ENCODE results near the gene CTDP1.
A peak's percentile ranks its signal among the peaks of the same experiment; 100 is the strongest.

Gene CTDP1

DNA sequence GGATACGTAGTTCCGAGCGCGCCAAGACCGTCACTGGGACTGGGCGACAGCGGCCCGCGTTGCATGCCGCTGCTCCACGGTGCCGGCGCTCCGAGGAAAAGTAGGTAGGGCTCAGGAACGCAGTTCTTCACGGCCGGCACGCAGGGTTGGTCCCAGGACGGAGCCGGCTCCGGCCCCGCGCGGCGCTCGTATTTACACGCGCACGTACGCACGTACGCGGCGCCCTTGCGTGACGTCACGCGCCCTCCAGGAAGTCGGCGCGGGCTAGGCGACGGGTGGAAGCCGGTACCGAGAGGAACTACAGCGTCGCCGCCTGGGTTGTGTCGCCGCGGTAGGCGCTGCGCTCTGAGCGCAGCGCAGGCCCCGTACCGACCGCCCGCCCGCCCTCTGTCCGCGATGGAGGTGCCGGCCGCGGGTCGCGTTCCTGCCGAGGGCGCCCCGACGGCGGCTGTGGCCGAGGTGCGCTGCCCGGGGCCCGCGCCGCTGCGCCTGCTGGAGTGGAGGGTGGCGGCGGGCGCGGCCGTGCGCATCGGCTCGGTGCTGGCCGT, at the start of gene CTDP1:
CTDP1 (plus strand) TSS at position 252 of the 548 bp plus-strand sequence; CDS start at position 397, 145 bp downstream.
- H3K4me3 Mint-ChIP-seq: peak within 1 kb of the TSS; percentile 99
- H3K27me3 Mint-ChIP-seq: no peaks in the 10 kb centered on the region
- DNase-seq (ENCODE audit: low spot score in 2 of 2) (peak in 1 of 2 donors; percentile 89), ATAC-seq (ENCODE audit: low read depth) (peak; percentile 66)
- H3K4me1 Mint-ChIP-seq: peaks cover 25% of the 10 kb centered on the region
- H3K36me3 Mint-ChIP-seq: peaks cover 6% of the 10 kb centered on the region
- no peaks in the 10 kb centered on the region for H3K9me3 Mint-ChIP-seq
- H3K27ac Mint-ChIP-seq: peak within 1 kb of the TSS; percentile 97

DNA sequence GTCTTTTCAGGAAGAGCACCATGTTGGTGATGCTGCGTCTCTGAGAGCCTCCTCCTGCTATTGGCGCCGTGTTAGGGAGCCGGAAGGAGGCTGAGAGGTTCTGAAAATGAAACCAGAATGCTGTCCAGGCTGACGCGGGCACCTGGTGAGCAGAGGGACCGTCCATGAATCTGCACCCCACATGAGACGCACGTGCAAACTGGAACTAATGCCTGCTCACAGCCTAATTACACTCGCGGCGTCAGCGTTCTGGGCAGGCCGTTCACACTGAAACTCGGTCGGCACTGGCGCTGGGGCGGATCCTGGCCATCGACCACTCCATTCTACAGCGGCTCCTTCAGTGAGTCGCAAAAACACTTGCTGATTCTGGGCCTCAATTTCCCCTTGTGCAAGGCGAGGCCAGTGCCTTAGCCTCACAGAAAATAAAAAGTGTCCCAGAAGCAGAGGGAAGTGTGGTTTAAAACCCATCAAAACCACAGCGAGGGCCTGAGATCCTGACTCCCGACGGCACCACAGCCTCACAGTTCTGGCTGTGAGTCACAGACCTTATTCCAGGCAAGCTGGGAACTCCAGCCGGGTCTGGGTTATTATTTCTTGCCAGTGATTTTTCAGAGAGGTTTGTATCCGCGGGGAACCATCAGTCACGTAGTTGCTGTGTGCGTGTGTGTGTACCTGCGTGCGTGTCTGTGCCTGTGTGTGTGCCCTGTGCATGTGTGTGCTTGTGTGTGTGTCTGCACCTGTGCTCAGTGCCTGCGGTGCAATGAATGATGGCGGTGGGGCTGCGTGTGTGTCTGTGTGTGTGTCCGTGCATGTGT, 49.1 kb upstream of the CTDP1 start:
- no peaks in the 10 kb centered on the region for H3K27me3 Mint-ChIP-seq
- DNase-seq (ENCODE audit: low spot score in 2 of 2) (no peak), ATAC-seq (ENCODE audit: low read depth) (no peak)
- peaks cover 29% of the 10 kb centered on the region for H3K4me1 Mint-ChIP-seq
- H3K36me3 Mint-ChIP-seq: no peaks in the 10 kb centered on the region
- no peak overlapping the region for H3K4me3 Mint-ChIP-seq
- peak overlapping the region; percentile 3 for H3K27ac Mint-ChIP-seq
- H3K9me3 Mint-ChIP-seq: peaks cover 10% of the 10 kb centered on the region

DNA sequence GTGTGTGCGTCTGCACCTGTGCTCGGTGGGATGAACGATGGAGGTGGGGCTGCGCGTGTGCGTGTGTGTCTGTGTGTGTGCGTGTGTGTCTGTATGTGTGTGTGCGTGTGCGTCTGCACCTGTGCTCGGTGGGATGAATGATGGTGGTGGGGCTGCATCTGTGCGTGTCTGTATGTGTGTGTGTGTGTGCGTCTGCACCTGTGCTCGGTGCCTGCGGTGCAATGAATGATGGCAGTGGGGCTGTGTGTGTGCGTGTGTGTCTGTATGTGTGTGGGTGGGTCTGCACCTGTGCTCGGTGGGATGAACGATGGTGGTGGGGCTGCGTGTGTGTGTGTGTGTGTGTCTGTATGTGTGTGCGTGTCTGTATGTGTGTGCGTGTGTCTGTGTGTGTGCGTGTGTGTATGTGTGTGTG, 48.5 kb upstream of the CTDP1 start:
- DNase-seq (ENCODE audit: low spot score in 2 of 2) (no peak), ATAC-seq (ENCODE audit: low read depth) (no peak)
- Mint-ChIP-seq H3K4me1 (peaks cover 27% of the 10 kb centered on the region), H3K9me3 (peaks cover 10% of the 10 kb centered on the region), H3K36me3 (no peaks in the 10 kb centered on the region), H3K27ac (peak overlapping the region; percentile 3), H3K27me3 (no peaks in the 10 kb centered on the region), H3K4me3 (no peak overlapping the region)

- Mint-ChIP-seq H3K4me3 (no peak overlapping the region), H3K27me3 (no peaks in the 10 kb centered on the region), H3K36me3 (no peaks in the 10 kb centered on the region), H3K4me1 (peaks cover 23% of the 10 kb centered on the region), H3K27ac (no peak overlapping the region), H3K9me3 (peaks cover 10% of the 10 kb centered on the region)
- no peak for ATAC-seq (ENCODE audit: low read depth)
- DNase-seq (ENCODE audit: low spot score in 2 of 2): no peak
Observed at GRCh38 chr18:79631761-79632446, 47.7 kb upstream of the CTDP1 start.

- Mint-ChIP-seq H3K9me3 (peaks cover 10% of the 10 kb centered on the region), H3K27ac (no peak overlapping the region), H3K36me3 (no peaks in the 10 kb centered on the region), H3K27me3 (no peaks in the 10 kb centered on the region), H3K4me3 (no peak overlapping the region), H3K4me1 (peaks cover 20% of the 10 kb centered on the region)
- ATAC-seq (ENCODE audit: low read depth): no peak
- DNase-seq (ENCODE audit: low spot score in 2 of 2): no peak
Observed at GRCh38 chr18:79632765-79633164, 46.8 kb upstream of the CTDP1 start.

- Mint-ChIP-seq H3K9me3 (peaks cover 10% of the 10 kb centered on the region), H3K4me1 (peaks cover 17% of the 10 kb centered on the region), H3K4me3 (no peak overlapping the region), H3K36me3 (no peaks in the 10 kb centered on the region), H3K27ac (peak overlapping the region; percentile 8), H3K27me3 (no peaks in the 10 kb centered on the region)
- no peak for ATAC-seq (ENCODE audit: low read depth)
- DNase-seq (ENCODE audit: low spot score in 2 of 2): no peak
Observed at GRCh38 chr18:79634186-79634585, 45.4 kb upstream of the CTDP1 start.

DNA sequence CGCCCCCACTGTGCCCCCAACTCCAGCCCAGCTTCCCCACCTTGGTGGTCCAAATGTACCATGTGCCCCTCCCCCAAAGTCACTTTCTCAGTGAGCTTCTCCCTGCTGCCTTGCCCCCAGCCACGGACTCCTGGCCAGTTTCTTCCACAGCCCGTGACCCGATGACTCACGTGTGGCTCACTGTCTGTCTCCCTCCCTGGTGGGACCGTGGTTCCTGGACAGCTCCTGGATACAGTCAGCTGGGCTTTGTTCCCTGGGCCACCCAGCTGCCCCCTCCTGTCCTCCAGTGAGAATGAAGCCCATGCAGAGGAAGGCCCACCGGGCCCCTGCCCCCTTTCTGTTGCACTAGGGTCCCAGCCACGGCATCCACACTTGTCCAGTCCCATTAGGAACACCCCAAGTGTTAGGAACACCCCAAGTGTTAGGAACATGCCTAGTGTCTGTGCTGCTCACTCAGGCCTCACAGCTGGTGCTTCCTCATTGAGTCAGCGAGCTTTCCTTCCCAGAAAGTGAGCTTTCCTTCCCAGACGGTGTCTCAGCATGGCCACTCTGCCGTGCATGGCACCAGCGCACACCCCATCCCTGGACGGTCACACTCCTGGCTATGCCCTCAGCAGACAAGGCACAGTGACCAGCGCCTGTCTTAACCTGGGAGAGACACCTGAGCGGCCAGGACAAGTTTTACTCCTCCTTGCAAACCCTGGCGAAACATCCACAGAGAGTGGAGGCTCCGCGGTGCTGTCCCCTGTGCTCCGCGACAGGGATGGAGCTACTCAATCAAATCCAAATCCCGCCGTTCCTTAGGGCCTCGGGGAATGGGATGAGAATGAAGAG, 44.8 kb upstream of the CTDP1 start:
- H3K27me3 Mint-ChIP-seq: no peaks in the 10 kb centered on the region
- no peak overlapping the region for H3K4me3 Mint-ChIP-seq
- no peaks in the 10 kb centered on the region for H3K36me3 Mint-ChIP-seq
- peaks cover 10% of the 10 kb centered on the region for H3K9me3 Mint-ChIP-seq
- ATAC-seq (ENCODE audit: low read depth): no peak
- DNase-seq (ENCODE audit: low spot score in 2 of 2): no peak
- H3K27ac Mint-ChIP-seq: no peak overlapping the region
- H3K4me1 Mint-ChIP-seq: peaks cover 21% of the 10 kb centered on the region

DNA sequence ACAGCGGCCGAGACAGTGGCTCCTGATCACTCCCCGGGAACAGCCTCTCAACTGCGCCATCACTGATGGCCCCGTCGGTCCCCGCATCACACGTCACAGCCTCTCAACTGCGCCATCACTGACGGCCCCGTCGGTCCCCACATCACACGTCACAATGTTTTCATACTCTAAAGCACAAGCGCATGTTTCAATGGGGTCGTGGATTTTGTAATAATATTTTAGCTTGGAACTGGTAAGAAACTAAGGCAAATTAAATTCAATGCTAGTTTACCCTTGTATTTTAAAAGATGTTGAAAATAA, 44.2 kb upstream of the CTDP1 start:
- H3K9me3 Mint-ChIP-seq: peaks cover 10% of the 10 kb centered on the region
- DNase-seq (ENCODE audit: low spot score in 2 of 2): no peak
- H3K27ac Mint-ChIP-seq: no peak overlapping the region
- no peak for ATAC-seq (ENCODE audit: low read depth)
- peaks cover 21% of the 10 kb centered on the region for H3K4me1 Mint-ChIP-seq
- H3K36me3 Mint-ChIP-seq: no peaks in the 10 kb centered on the region
- H3K27me3 Mint-ChIP-seq: no peaks in the 10 kb centered on the region
- H3K4me3 Mint-ChIP-seq: no peak overlapping the region

- Mint-ChIP-seq H3K9me3 (peaks cover 8% of the 10 kb centered on the region), H3K27me3 (no peaks in the 10 kb centered on the region), H3K4me3 (no peak overlapping the region), H3K36me3 (no peaks in the 10 kb centered on the region), H3K27ac (no peak overlapping the region), H3K4me1 (peaks cover 10% of the 10 kb centered on the region)
- no peak for ATAC-seq (ENCODE audit: low read depth)
- no peak for DNase-seq (ENCODE audit: low spot score in 2 of 2)
Observed at GRCh38 chr18:79637181-79637920, 42.3 kb upstream of the CTDP1 start.

GRCh38 chr18:79637921-79638909, 41.4 kb upstream of the CTDP1 start:
- DNase-seq (ENCODE audit: low spot score in 2 of 2) (no peak), ATAC-seq (ENCODE audit: low read depth) (no peak)
- Mint-ChIP-seq H3K4me1 (peaks cover 17% of the 10 kb centered on the region), H3K27ac (no peak overlapping the region), H3K9me3 (peaks cover 8% of the 10 kb centered on the region), H3K27me3 (no peaks in the 10 kb centered on the region), H3K36me3 (no peaks in the 10 kb centered on the region), H3K4me3 (no peak overlapping the region)

- Mint-ChIP-seq H3K36me3 (no peaks in the 10 kb centered on the region), H3K9me3 (no peaks in the 10 kb centered on the region), H3K4me3 (no peak overlapping the region), H3K27me3 (no peaks in the 10 kb centered on the region), H3K27ac (no peak overlapping the region), H3K4me1 (peaks cover 14% of the 10 kb centered on the region)
- DNase-seq (ENCODE audit: low spot score in 2 of 2) (no peak), ATAC-seq (ENCODE audit: low read depth) (no peak)
Observed at GRCh38 chr18:79639072-79639829, 40.4 kb upstream of the CTDP1 start.

GRCh38 chr18:79640064-79640672, 39.4 kb upstream of the CTDP1 start:
- Mint-ChIP-seq H3K27me3 (no peaks in the 10 kb centered on the region), H3K36me3 (no peaks in the 10 kb centered on the region), H3K4me1 (peaks cover 14% of the 10 kb centered on the region), H3K27ac (no peak overlapping the region), H3K4me3 (no peak overlapping the region), H3K9me3 (no peaks in the 10 kb centered on the region)
- DNase-seq (ENCODE audit: low spot score in 2 of 2): no peak
- no peak for ATAC-seq (ENCODE audit: low read depth)
